GM12878 (cell line): ENCODE measurements around the gene IL1RAPL1.

Source experiments
- CEBPB ChIP-seq, 2 experiments: fragments of 150-350 bp in 1 of 2; IDR thresholded peaks; 2 replicates each; pipeline ENCODE4 v1.6.1; 2012 to 2014; ENCODE audit warnings: low read depth in 2 of 2, low read length in 2 of 2, borderline replicate concordance in 1 of 2, inconsistent platforms in 1 of 2
- POLR2AphosphoS2 ChIP-seq: IDR thresholded peaks from 2 replicates; pipeline ENCODE4 v1.6.1; 2011; ENCODE audit warnings: low read depth, mild to moderate bottlenecking, low read length, improper control_type of control experiment, moderate library complexity
- TF ChIP-seq, protein P1 (sequence below), 3 experiments: IDR thresholded peaks in 2 of 3; conservative IDR thresholded peaks in 1 of 3; 2 replicates each; pipeline ENCODE4 v1.5.1; 2011; ENCODE audit warnings: low read depth in 3 of 3, low read length in 3 of 3, mild to moderate bottlenecking in 3 of 3, control low read depth in 2 of 3, moderate library complexity in 2 of 3, inconsistent platforms in 1 of 3, mixed read lengths in 1 of 3; ENCODE audit not compliant: control insufficient read depth in 2 of 3, insufficient read depth in 1 of 3; ENCODE audit errors: extremely low read depth in 1 of 3
- TF ChIP-seq, protein P2 (sequence below): IDR thresholded peaks from 2 replicates; pipeline ENCODE4 v1.6.1; 2011; ENCODE audit warnings: low read depth, mild to moderate bottlenecking, low read length, moderate library complexity, borderline replicate concordance; ENCODE audit errors: extremely low read depth

DNA sequence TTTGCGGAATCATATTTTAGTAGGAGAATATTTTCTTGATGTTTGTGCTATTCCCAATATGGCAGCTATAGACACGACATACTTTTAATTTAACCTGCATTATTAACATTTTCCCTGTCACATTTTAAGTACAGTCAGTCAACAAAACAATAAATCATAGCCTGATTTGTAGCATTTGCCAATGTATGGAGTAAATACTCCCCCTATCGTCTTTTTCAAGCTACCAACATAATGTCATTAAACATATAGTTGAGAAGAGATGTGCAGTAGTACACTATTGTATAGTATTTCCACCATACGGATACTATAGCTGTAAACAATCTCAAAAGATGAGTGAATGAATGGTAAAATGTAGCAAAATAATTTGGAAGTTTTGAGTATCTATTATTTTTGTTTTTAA is 1324.4 kb downstream of the IL1RAPL1 start:
- TF ChIP-seq CEBPB (IDR thresholded peaks at IDR 0.05; ENCODE audit: borderline replicate concordance in 1 of 2, low read depth in 2 of 2, low read length in 2 of 2) = no peak
- TF ChIP-seq, protein P1, sequence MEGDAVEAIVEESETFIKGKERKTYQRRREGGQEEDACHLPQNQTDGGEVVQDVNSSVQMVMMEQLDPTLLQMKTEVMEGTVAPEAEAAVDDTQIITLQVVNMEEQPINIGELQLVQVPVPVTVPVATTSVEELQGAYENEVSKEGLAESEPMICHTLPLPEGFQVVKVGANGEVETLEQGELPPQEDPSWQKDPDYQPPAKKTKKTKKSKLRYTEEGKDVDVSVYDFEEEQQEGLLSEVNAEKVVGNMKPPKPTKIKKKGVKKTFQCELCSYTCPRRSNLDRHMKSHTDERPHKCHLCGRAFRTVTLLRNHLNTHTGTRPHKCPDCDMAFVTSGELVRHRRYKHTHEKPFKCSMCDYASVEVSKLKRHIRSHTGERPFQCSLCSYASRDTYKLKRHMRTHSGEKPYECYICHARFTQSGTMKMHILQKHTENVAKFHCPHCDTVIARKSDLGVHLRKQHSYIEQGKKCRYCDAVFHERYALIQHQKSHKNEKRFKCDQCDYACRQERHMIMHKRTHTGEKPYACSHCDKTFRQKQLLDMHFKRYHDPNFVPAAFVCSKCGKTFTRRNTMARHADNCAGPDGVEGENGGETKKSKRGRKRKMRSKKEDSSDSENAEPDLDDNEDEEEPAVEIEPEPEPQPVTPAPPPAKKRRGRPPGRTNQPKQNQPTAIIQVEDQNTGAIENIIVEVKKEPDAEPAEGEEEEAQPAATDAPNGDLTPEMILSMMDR (IDR thresholded peaks at IDR 0.05 in 2 of 3, conservative IDR thresholded peaks at IDR 0.05 in 1 of 3; ENCODE audit: control insufficient read depth in 2 of 3, extremely low read depth in 1 of 3, insufficient read depth in 1 of 3, low read depth in 3 of 3, low read length in 3 of 3) = peak in 2 of 3 experiments; percentile 34; a peak in 2 of 6 replicates
- TF ChIP-seq POLR2AphosphoS2 = no peak
- TF ChIP-seq, protein P2, sequence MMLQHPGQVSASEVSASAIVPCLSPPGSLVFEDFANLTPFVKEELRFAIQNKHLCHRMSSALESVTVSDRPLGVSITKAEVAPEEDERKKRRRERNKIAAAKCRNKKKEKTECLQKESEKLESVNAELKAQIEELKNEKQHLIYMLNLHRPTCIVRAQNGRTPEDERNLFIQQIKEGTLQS = no peak
